Subcutaneous abdominal adipose tissue (tissue), 5 donors: ENCODE measurements around the gene DAAM1.
A peak's percentile ranks its signal among the peaks of the same experiment; 100 is the strongest.

Experiments
- H3K27ac ChIP-seq: one replicate; pipeline ENCODE4 v1.7.0; 2013; ENCODE audit warnings: low read depth, mild to moderate bottlenecking, inconsistent platforms, low read length, moderate library complexity
- H3K27me3 ChIP-seq, 5 donors: one replicate each; pipeline ENCODE4 v1.7.0; 2013; ENCODE audit warnings: low read length in 5 of 5, inconsistent platforms in 1 of 5; ENCODE audit not compliant: control insufficient read depth in 5 of 5, insufficient read depth in 4 of 5
- H3K36me3 ChIP-seq, 5 donors: one replicate each; pipeline ENCODE4 v1.7.0; 2013; ENCODE audit warnings: low read length in 5 of 5; ENCODE audit not compliant: control insufficient read depth in 5 of 5, insufficient read depth in 5 of 5
- H3K4me1 ChIP-seq, 5 donors: one replicate each; pipeline ENCODE4 v1.7.0; 2013; ENCODE audit warnings: low read length in 5 of 5, mild to moderate bottlenecking in 3 of 5, moderate library complexity in 1 of 5; ENCODE audit not compliant: control insufficient read depth in 5 of 5, insufficient read depth in 5 of 5
- H3K4me3 ChIP-seq, 5 donors: one replicate each; pipeline ENCODE4 v1.7.0; 2013; ENCODE audit warnings: low read length in 5 of 5, low read depth in 1 of 5
- H3K9ac ChIP-seq, 5 donors: one replicate each; pipeline ENCODE4 v1.7.0; 2013; ENCODE audit warnings: low read length in 5 of 5, mild to moderate bottlenecking in 4 of 5, moderate library complexity in 3 of 5
- H3K9me3 ChIP-seq, 5 donors: one replicate each; pipeline ENCODE4 v1.7.0; 2013; ENCODE audit warnings: low read length in 5 of 5; ENCODE audit not compliant: control insufficient read depth in 5 of 5
- donor health status: healthy.
- donor health status: healthy.
- donor health status: healthy.
- donor health status: healthy.
- donor health status: healthy.

Gene DAAM1

DNA sequence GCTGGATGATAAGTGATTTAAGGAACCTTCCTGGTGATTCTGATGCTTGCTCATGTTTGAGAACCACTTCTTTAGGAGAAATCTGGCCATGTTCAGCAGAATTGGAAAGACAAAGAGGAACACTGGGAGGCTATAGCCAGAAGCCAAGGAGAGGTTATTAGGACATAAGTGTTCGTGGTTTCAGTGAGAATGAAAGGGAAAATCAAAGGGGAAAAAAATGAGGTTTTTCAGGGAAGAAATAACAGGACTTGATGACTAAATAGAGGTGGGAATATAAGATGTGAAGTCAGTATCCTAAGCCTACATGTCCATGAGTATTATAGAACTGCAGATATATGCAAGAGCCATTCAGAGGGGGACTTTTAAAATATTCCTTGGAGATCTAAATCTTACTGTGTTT is 95.6 kb downstream of the DAAM1 start:
- H3K36me3 ChIP-seq = peaks cover 0 to 3% (median 0%) of the 10 kb centered on the region in 5 donors
- H3K9me3 ChIP-seq = peaks cover 0 to 3% (median 0%) of the 10 kb centered on the region in 5 donors
- H3K27ac ChIP-seq = no peak overlapping the region
- no peaks in the 10 kb centered on the region for H3K27me3 ChIP-seq
- no peak overlapping the region for H3K9ac ChIP-seq
- H3K4me1 ChIP-seq = peaks cover 0 to 16% (median 4%) of the 10 kb centered on the region in 5 donors
- H3K4me3 ChIP-seq = no peak overlapping the region

DNA sequence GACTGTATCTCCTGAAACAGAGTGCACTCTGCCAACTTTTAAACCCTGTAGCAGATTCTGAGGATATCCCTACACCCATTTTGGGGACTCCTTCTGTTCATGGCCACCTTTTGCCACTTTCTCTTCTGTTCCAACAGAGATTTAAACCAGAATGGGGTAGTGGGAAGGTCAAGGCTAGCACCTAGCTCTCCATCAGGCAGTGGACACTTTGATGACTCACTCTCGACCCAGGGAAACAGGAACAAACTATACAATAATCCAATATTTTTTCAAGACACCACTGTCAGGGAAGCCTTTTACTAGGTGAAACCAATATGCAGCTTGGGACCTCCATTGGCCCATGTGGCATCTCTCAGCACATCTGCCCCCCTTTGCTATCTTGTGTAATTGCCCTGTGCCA is 103.6 kb downstream of the DAAM1 start:
- peaks cover 0 to 32% (median 23%) of the 10 kb centered on the region in 5 donors for H3K4me1 ChIP-seq
- peaks cover 11 to 16% (median 13%) of the 10 kb centered on the region in 5 donors for H3K36me3 ChIP-seq

DNA sequence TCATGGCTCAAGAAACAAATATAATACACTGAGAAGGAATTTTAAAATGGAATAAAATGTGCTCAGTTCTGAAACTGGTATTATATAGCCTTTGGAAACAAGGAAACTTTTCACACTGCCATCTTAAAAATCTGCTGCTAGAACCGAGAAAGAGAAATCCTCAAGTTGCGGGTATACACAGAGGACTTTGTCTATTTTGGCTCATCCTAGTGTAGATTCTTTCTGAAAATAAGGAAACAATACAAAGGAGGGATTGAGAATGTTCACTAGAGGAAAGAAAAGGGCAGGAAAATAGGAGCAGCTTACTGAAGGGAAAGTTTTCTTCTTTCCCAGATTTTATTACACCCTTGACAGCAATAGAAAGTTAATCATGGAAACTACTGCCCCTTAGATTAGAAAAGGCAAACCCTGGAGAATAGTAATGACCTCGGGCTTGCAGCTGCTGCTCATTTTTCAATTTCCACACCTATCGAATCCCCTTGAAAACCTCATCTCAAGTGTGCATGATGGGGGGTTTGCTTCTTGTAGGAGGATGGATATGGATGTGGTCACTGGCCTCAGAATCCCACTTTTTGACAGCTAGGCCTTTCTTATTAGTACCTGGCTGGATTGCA is 104.6 kb downstream of the DAAM1 start:
- Histone ChIP-seq H3K9me3 (no peaks in the 10 kb centered on the region), H3K4me3 (no peak overlapping the region), H3K9ac (peak overlapping the region in 1 of 5 donors; percentile 6), H3K27ac (peak overlapping the region; percentile 72), H3K36me3 (peaks cover 11 to 16% (median 13%) of the 10 kb centered on the region in 5 donors), H3K4me1 (peaks cover 0 to 32% (median 23%) of the 10 kb centered on the region in 5 donors), H3K27me3 (no peaks in the 10 kb centered on the region)

More for the DNA sequence above, 103.6 kb downstream of the DAAM1 start:
- Histone ChIP-seq H3K9me3 (no peaks in the 10 kb centered on the region), H3K4me3 (no peak overlapping the region), H3K9ac (no peak overlapping the region), H3K27me3 (no peaks in the 10 kb centered on the region), H3K27ac (no peak overlapping the region)

DNA sequence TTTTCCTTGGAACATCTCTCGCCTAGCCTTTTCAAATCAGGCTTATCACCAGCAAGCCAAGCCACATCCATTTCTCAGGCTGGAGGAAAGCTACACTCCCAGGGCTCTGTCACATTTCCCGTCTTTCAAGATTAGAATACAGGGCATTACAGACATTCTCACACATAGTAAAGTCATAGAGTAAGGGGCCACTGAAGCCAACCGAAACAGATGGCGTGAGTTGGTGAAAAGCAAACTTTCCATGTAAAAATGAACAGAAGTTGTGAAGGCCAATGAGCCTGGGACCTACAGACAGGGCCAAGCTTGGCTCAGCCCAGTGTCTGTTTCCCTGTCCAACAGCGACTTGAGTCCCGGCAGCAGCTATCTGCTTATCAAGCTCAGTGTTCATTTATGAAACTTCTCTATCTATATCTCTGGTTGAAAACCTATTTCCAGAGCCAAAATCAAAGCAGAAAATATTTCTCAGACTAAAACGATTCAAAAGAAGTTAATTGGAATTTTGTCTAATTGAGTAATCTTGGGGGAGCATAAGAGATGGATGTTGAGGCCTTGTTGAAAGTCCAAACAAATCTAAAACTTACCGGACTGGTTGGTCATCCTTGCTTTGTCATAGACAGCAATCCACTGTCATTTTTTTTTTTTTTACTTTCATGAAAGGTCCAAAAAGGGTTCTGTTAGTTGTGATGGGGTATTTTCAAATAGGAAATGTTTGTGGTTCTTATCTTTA is 105.6 kb downstream of the DAAM1 start:
- Histone ChIP-seq H3K36me3 (peaks cover 11 to 16% (median 13%) of the 10 kb centered on the region in 5 donors), H3K4me3 (no peak overlapping the region), H3K9ac (peak overlapping the region in 1 of 5 donors; percentile 6), H3K27ac (peak overlapping the region; percentile 72), H3K9me3 (no peaks in the 10 kb centered on the region), H3K27me3 (no peaks in the 10 kb centered on the region), H3K4me1 (peaks cover 0 to 32% (median 23%) of the 10 kb centered on the region in 5 donors)

DNA sequence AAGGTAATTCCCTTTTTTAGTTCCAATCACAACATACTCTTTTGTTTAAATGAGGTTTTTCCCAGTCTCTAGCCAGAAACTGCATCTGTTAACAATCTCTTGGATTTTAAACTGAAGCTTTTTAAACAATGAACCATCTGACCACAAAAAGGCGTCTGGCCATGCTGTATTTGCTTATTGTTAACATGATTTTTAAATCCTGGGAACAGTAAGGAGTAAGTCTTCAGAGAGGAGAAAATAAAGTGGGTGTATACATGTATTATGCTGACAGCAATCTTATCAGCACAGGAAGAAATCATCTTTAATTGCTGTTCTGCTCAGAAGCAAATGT is 106.2 kb downstream of the DAAM1 start:
- H3K27me3 ChIP-seq = no peaks in the 10 kb centered on the region
- peak overlapping the region in 1 of 5 donors; percentile 6 for H3K9ac ChIP-seq
- H3K4me3 ChIP-seq = no peak overlapping the region
- no peaks in the 10 kb centered on the region for H3K9me3 ChIP-seq
- H3K36me3 ChIP-seq = peaks cover 11 to 16% (median 13%) of the 10 kb centered on the region in 5 donors
- H3K4me1 ChIP-seq = peaks cover 0 to 32% (median 23%) of the 10 kb centered on the region in 5 donors
- peak overlapping the region; percentile 72 for H3K27ac ChIP-seq

DNA sequence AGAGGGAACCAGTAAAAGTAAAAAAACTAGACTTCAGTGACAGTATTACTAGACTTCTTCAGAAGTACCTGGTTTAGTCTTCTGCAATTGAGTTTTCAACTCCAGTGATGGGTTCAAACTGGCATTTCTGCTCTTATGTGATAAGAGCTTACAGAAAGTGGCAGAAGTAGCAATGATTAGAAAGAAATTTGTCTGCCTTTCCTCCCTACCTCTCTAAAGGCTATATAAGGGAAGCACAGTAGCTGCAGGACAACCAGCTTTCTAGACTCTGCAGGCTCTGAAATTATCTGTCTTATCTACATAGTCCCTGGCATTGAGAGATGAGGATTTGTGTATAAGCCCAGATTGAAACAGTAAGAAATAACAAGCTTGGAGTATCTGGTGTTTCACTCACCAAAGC is 107.5 kb downstream of the DAAM1 start:
- Histone ChIP-seq H3K27me3 (no peaks in the 10 kb centered on the region), H3K27ac (peak overlapping the region; percentile 4), H3K4me1 (peaks cover 0 to 32% (median 23%) of the 10 kb centered on the region in 5 donors), H3K9me3 (no peaks in the 10 kb centered on the region), H3K9ac (no peak overlapping the region), H3K36me3 (peaks cover 11 to 15% (median 13%) of the 10 kb centered on the region in 5 donors), H3K4me3 (no peak overlapping the region)

DNA sequence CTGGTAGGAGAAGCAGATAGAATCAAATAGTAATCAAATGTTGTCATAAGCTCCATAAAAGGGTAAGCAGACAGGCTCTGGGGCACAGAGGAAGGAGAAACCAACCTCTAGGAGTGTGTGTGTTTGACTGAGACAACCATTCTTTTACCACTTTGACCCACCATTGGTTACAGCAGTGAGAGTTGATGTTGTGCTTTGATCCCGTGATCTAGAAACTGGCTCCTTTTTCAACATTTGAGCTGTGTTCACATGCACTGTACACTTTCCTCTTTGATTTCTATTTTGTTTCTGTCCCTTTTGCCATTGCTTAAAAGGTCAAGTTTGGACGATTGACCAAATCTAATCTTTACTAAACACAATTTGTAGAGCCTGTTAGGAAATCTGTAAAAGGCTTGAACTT is 108.0 kb downstream of the DAAM1 start:
- no peaks in the 10 kb centered on the region for H3K27me3 ChIP-seq
- peaks cover 0 to 32% (median 23%) of the 10 kb centered on the region in 5 donors for H3K4me1 ChIP-seq
- peaks cover 6 to 12% (median 9%) of the 10 kb centered on the region in 5 donors for H3K36me3 ChIP-seq
- H3K9ac ChIP-seq = no peak overlapping the region
- H3K4me3 ChIP-seq = no peak overlapping the region
- peak overlapping the region; percentile 4 for H3K27ac ChIP-seq
- H3K9me3 ChIP-seq = no peaks in the 10 kb centered on the region

DNA sequence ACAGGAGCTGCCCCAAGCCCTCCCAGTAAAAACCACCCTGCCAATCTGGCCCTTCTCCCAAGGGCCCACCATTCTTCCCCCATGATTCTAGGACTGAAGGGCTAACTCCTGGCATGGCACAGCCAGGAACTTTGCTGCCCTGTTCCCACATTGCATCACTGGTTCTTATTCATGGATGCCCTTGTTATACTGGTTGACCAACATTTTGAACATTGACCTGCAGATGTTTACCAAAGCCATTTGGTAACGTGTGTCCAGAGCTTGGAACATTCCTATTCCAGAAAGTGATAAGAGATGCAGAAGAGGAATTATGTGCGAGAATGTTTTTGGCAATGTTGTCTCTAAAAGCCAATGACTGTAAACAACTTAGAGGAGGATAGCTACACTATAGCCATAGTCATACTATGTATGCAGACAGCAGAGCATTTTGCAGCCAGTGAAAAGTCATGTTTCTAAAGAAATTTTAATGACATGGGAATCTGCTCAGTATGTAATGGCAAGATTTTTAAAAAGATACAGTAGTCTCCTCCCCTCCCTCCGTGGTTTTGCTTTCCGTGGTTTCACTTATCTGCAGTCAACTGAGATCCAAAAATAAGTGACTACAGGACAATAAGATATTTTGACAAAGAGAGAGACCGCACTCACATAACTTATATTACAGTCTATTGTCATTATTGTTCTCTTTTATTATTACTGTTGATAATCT is 108.8 kb downstream of the DAAM1 start:
- Histone ChIP-seq H3K4me3 (no peak overlapping the region), H3K27ac (peak overlapping the region; percentile 4), H3K4me1 (peaks cover 0 to 29% (median 21%) of the 10 kb centered on the region in 5 donors), H3K9me3 (no peaks in the 10 kb centered on the region), H3K36me3 (peaks cover under 1 to 5% (median 3%) of the 10 kb centered on the region in 5 donors), H3K9ac (no peak overlapping the region), H3K27me3 (no peaks in the 10 kb centered on the region)

DNA sequence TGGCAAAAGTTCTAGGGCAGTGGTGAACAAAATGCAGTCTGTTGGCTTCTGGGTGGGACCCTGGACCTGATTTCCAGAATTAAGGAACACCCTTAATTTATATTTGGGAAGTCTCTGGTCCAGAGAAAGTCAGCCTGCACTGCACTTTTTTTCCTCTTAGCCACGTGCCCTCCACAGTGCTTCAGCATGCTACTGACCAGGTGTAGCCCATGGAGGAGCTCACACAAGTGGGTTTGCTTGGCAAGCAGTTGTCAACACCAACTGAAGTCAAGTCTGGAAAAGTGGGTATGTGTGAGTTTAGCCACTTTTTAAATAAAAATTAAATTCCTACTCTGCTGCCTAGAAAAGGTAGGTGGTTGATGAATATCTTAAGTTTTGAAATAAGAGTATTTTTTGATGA is 111.3 kb downstream of the DAAM1 start:
- no peaks in the 10 kb centered on the region for H3K9me3 ChIP-seq
- peaks cover 0 to 10% (median 9%) of the 10 kb centered on the region in 5 donors for H3K4me1 ChIP-seq
- no peak overlapping the region for H3K27ac ChIP-seq
- no peak overlapping the region for H3K4me3 ChIP-seq
- H3K27me3 ChIP-seq = no peaks in the 10 kb centered on the region
- no peaks in the 10 kb centered on the region for H3K36me3 ChIP-seq
- no peak overlapping the region for H3K9ac ChIP-seq

DNA sequence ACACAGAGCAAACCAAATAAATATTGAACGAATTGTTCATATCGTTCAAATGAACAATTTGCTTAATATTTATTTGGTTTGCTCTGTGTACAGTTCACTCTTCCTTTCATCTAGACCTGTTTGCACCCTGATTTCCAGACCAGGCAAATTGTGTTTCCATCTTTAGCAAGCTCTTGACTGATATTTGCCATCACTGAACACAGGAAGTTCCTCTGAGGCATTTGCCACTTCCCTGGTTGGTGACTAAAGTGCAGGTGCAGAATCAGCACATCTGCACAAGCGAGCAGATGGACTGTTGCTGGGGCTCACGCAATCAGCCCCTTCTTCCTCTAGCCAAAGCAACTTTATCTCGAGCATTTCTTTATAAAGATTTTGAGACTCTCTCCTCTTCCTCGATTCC is 112.9 kb downstream of the DAAM1 start:
- Histone ChIP-seq H3K36me3 (no peaks in the 10 kb centered on the region), H3K27me3 (no peaks in the 10 kb centered on the region), H3K27ac (no peak overlapping the region), H3K9me3 (no peaks in the 10 kb centered on the region), H3K4me3 (no peak overlapping the region), H3K4me1 (peaks cover 0 to 18% (median 12%) of the 10 kb centered on the region in 5 donors), H3K9ac (no peak overlapping the region)
